Upper lobe of left lung (tissue), 4 donors: ENCODE results near the gene MMP14.

Experiments
- CTCF ChIP-seq, 6 experiments: fragments of 450-650 bp in 4 of 6; fragments of 200-600 bp in 2 of 6; sonication (generic) in 2 of 6; IDR thresholded peaks; one replicate each; pipeline ENCODE4 v1.5.1; 2016 to 2019; ENCODE audit warnings: antibody characterized with exemption in 6 of 6
- POLR2A ChIP-seq, 4 donors: fragments of 450-650 bp; IDR thresholded peaks; one replicate each; pipeline ENCODE4 v1.5.1; 2016 to 2017; ENCODE audit warnings: antibody characterized with exemption in 4 of 4, mild to moderate bottlenecking in 2 of 4

GRCh38 chr14:22837114-22837749 lies 847 bp downstream of the MMP14 start:
- peak in 2 of 4 donors; percentile 22 to 36 for TF ChIP-seq POLR2A (IDR thresholded peaks at IDR 0.05)
- no peak for TF ChIP-seq CTCF (IDR thresholded peaks at IDR 0.05)
